HG02610 (cell line): ENCODE measurements around the gene CSN3.
"Not testable (repeated sequence)": the region's sequence is repeated elsewhere in the genome, so short reads cannot be mapped to it uniquely, and the experiment has no call there.

ENCODE experiments used
- ATAC-seq: cut with Tn5 transposase; IDR thresholded peaks from one replicate; pipeline ENCODE4 v1.9.1; 2021; ENCODE audit warnings: mild to moderate bottlenecking, moderate library complexity; ENCODE audit not compliant: unreplicated experiment

The CSN3 gene

GRCh38 chr4:70242297-70242696, at the start of gene CSN3:
CSN3 (plus strand) TSS chr4:70242597; CDS start chr4:70244820, 2,223 bp downstream.
- ATAC-seq, result not testable (repeated sequence)

- ATAC-seq, result no peak
Measured at GRCh38 chr4:70192895-70193294, 49.5 kb upstream of the CSN3 start.

GRCh38 chr4:70195425-70195824, 47.0 kb upstream of the CSN3 start, which contains the start of gene ODAM:
ODAM (plus strand) TSS chr4:70195725; CDS start chr4:70196544, 819 bp downstream.
- ATAC-seq, result no peak

- ATAC-seq, result no peak
Measured at GRCh38 chr4:70196857-70197256, 45.5 kb upstream of the CSN3 start.

GRCh38 chr4:70197842-70198241, 44.6 kb upstream of the CSN3 start:
- ATAC-seq, result no peak

- no peak for ATAC-seq
Measured at GRCh38 chr4:70203601-70204000, 38.8 kb upstream of the CSN3 start.

- not testable (repeated sequence) for ATAC-seq
Measured at GRCh38 chr4:70212752-70213151, 29.6 kb upstream of the CSN3 start.

GRCh38 chr4:70216109-70216508, 26.3 kb upstream of the CSN3 start:
- ATAC-seq, result not testable (repeated sequence)

GRCh38 chr4:70216550-70216949, 25.8 kb upstream of the CSN3 start:
- ATAC-seq, result not testable (repeated sequence)

GRCh38 chr4:70221389-70221788, 21.0 kb upstream of the CSN3 start:
- not testable (repeated sequence) for ATAC-seq

GRCh38 chr4:70221818-70222217, 20.6 kb upstream of the CSN3 start:
- ATAC-seq, result not testable (repeated sequence)

GRCh38 chr4:70225824-70226223, 16.6 kb upstream of the CSN3 start, which contains the start of gene FDCSP:
FDCSP (plus strand) TSS chr4:70226124; CDS start chr4:70231195, 5,071 bp downstream.
- ATAC-seq, result no peak

- ATAC-seq, result no peak
Measured at GRCh38 chr4:70236125-70236524, 6.3 kb upstream of the CSN3 start.

- ATAC-seq, result no peak
Measured at GRCh38 chr4:70239131-70239883, 3.1 kb upstream of the CSN3 start.

- ATAC-seq, result no peak
Measured at GRCh38 chr4:70239884-70240591, 2.4 kb upstream of the CSN3 start.

- ATAC-seq, result no peak
Measured at GRCh38 chr4:70243091-70243490, 694 bp downstream of the CSN3 start.

- ATAC-seq, result no peak
Measured at GRCh38 chr4:70251250-70251944, 9.0 kb downstream of the CSN3 start.

- ATAC-seq, result no peak
Measured at GRCh38 chr4:70251945-70252277, 9.5 kb downstream of the CSN3 start.

GRCh38 chr4:70269674-70270073, 27.3 kb downstream of the CSN3 start:
- ATAC-seq, result no peak

GRCh38 chr4:70277121-70277520, 34.7 kb downstream of the CSN3 start:
- ATAC-seq, result no peak

GRCh38 chr4:70280567-70280966, 38.2 kb downstream of the CSN3 start:
- ATAC-seq, result no peak

GRCh38 chr4:70288651-70289050, 46.3 kb downstream of the CSN3 start:
- no peak for ATAC-seq
